Activated naive CD4-positive, alpha-beta T cell treated with anti-CD3 and anti-CD28 coated beads, Interleukin-2, amount 10 ng/mL, durations not matched to agents 5 hours and 36 hours (primary cell): ENCODE data around the gene ZNF730. TPM values are rescaled to one million over a fixed set of nuclear protein-coding genes. Genes with fewer than 3 reads are reported as not detected.

Source experiments
- total RNA-seq, 2 experiments: library from RNA; stranded (reverse); gene quantifications; one replicate each; pipeline ENCODE4 v1.2.3, GENCODE V29; 2021

The ZNF730 gene
- under 1 TPM; 0.14 to 0.15 TPM for total RNA-seq

GRCh38 chr19:23116802-23117571 is at the start of gene ZNF730:
Gene ZNF730 (plus strand): TSS chr19:23117025. CDS start chr19:23117174, 149 bp downstream.

Other genes starting within 250 kb of the ZNF730 start
- gene ZNF728, start 113.8 kb upstream of the ZNF730 start, total RNA-seq: not detected
- gene ZNF724, start 133.4 kb downstream of the ZNF730 start, total RNA-seq: 10 to 100 TPM; 10.8 to 11.4 TPM